Ishikawa (cell line): ENCODE data around the gene TSPAN12.

Source experiments
- CEBPB ChIP-seq: IDR thresholded peaks from 2 replicates; pipeline ENCODE4 v1.6.1; 2012
- CREB1 ChIP-seq: IDR thresholded peaks from 2 replicates; pipeline ENCODE4 v1.6.1; 2012; ENCODE audit warnings: low read depth
- EGR1 ChIP-seq: IDR thresholded peaks from 2 replicates; pipeline ENCODE4 v1.6.1; 2012
- EP300 ChIP-seq: IDR thresholded peaks from 2 replicates; pipeline ENCODE4 v1.6.1; 2012; ENCODE audit warnings: borderline replicate concordance
- FOXM1 ChIP-seq: IDR thresholded peaks from 2 replicates; pipeline ENCODE4 v1.6.1; 2012; ENCODE audit warnings: low read depth, borderline replicate concordance
- MAX ChIP-seq: IDR thresholded peaks from 2 replicates; pipeline ENCODE4 v1.6.1; 2012
- NFIC ChIP-seq: IDR thresholded peaks from 2 replicates; pipeline ENCODE4 v1.6.1; 2012
- RAD21 ChIP-seq: IDR thresholded peaks from 2 replicates; pipeline ENCODE4 v1.6.1; 2012; ENCODE audit warnings: low read depth
- REST ChIP-seq: IDR thresholded peaks from 2 replicates; pipeline ENCODE4 v1.6.1; 2012; ENCODE audit warnings: low read depth, mild to moderate bottlenecking
- TAF1 ChIP-seq: IDR thresholded peaks from 2 replicates; pipeline ENCODE4 v1.6.1; 2012; ENCODE audit warnings: low read depth, mild to moderate bottlenecking
- TCF12 ChIP-seq: IDR thresholded peaks from 2 replicates; pipeline ENCODE4 v1.6.1; 2012; ENCODE audit warnings: low read depth
- TEAD4 ChIP-seq: IDR thresholded peaks from 2 replicates; pipeline ENCODE4 v1.6.1; 2012
- YY1 ChIP-seq: IDR thresholded peaks from 2 replicates; pipeline ENCODE4 v1.6.1; 2012; ENCODE audit warnings: low read depth
- ZBTB7A ChIP-seq: IDR thresholded peaks from 2 replicates; pipeline ENCODE4 v1.6.1; 2012; ENCODE audit warnings: low read depth
- TF ChIP-seq, protein P1 (sequence below): IDR thresholded peaks from 2 replicates; pipeline ENCODE4 v1.6.1; 2012

TSPAN12 gene, protein sequence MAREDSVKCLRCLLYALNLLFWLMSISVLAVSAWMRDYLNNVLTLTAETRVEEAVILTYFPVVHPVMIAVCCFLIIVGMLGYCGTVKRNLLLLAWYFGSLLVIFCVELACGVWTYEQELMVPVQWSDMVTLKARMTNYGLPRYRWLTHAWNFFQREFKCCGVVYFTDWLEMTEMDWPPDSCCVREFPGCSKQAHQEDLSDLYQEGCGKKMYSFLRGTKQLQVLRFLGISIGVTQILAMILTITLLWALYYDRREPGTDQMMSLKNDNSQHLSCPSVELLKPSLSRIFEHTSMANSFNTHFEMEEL

GRCh38 chr7:120857588-120858573 lies at the start of gene TSPAN12:
Gene TSPAN12 (minus strand): TSS chr7:120858144. CDS start chr7:120856763, 1,381 bp downstream.
- TF ChIP-seq EGR1 (0 out of 2 replicates have a peak, but pooled peaks have one; percentile 6), MAX (peak; percentile 62), ZBTB7A (0 out of 2 replicates have a peak, but pooled peaks have one; percentile 91), RAD21 (peak; percentile 25; the same call in 1 of the 2 replicates), YY1 (0 out of 2 replicates have a peak, but pooled peaks have one; percentile 15), TAF1 (peak; percentile 49), CEBPB (no peak), FOXM1 (no peak), REST (no peak), TCF12 (peak; percentile 72)

- TF ChIP-seq, protein P1, sequence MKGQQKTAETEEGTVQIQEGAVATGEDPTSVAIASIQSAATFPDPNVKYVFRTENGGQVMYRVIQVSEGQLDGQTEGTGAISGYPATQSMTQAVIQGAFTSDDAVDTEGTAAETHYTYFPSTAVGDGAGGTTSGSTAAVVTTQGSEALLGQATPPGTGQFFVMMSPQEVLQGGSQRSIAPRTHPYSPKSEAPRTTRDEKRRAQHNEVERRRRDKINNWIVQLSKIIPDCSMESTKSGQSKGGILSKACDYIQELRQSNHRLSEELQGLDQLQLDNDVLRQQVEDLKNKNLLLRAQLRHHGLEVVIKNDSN: no peak
- TF ChIP-seq RAD21: no peak
- TF ChIP-seq TAF1: no peak
- TF ChIP-seq REST: no peak
- no peak for TF ChIP-seq ZBTB7A
- no peak for TF ChIP-seq YY1
- TF ChIP-seq TEAD4: no peak
- no peak for TF ChIP-seq TCF12
- TF ChIP-seq CEBPB: no peak
- no peak for TF ChIP-seq MAX
- TF ChIP-seq CREB1: no peak
- no peak for TF ChIP-seq EGR1
- TF ChIP-seq EP300: no peak
- no peak for TF ChIP-seq NFIC
- TF ChIP-seq FOXM1: no peak
Observed at GRCh38 chr7:120898715-120899499, 41.0 kb upstream of the TSPAN12 start.

DNA sequence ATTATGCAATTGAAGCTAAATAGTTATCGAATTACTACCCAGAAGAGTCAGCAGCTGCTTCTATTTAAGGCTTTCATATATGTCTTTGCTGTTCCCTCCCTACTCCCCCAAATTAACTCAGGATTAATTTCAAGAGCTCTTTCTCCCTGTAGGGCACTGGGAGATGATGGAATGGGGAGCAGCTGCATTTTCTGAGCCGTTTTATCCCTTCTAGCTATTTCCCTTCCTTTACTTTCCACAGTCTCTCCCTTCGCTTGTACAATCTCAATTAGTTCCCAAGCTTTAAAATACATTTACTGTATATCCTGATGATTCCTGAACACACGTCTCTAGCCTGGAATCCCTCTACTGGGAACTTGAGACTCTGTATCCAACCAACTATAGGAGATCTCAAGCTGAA lies 19.8 kb upstream of the TSPAN12 start:
- TF ChIP-seq, protein P1: no peak
- TF ChIP-seq CEBPB (no peak), RAD21 (no peak), MAX (no peak), NFIC (no peak), CREB1 (no peak), REST (no peak), TAF1 (no peak), TCF12 (no peak), ZBTB7A (no peak), EGR1 (no peak), TEAD4 (no peak), YY1 (no peak), FOXM1 (no peak), EP300 (no peak)
